IPS-18a (cell line): ENCODE data around the gene SENP2.
"Not testable (repeated sequence)": the region's sequence is repeated elsewhere in the genome, so short reads cannot be mapped to it uniquely, and the experiment has no call there.

ENCODE experiments used
- H3K27ac ChIP-seq: one replicate; pipeline ENCODE4 v1.5.1; 2013; ENCODE audit warnings: low read length
- H3K27me3 ChIP-seq: one replicate; pipeline ENCODE4 v1.6.1; 2013; ENCODE audit warnings: mild to moderate bottlenecking, low read length; ENCODE audit not compliant: control insufficient read depth, insufficient read depth
- H3K36me3 ChIP-seq: one replicate; pipeline ENCODE4 v1.6.1; 2013; ENCODE audit warnings: low read depth, low read length; ENCODE audit not compliant: control insufficient read depth
- H3K4me1 ChIP-seq: one replicate; pipeline ENCODE4 v1.6.1; 2013; ENCODE audit warnings: low read depth, low read length; ENCODE audit not compliant: control insufficient read depth
- H3K4me3 ChIP-seq: one replicate; pipeline ENCODE4 v1.5.1; 2013; ENCODE audit warnings: low read length
- H3K9ac ChIP-seq: one replicate; pipeline ENCODE4 v1.6.1; 2013; ENCODE audit warnings: mild to moderate bottlenecking, low read length, moderate library complexity
- H3K9me3 ChIP-seq: one replicate; pipeline ENCODE4 v1.6.1; 2013; ENCODE audit warnings: low read depth, low read length; ENCODE audit not compliant: control insufficient read depth

SENP2 gene

GRCh38 chr3:185659942-185660921 is 74.1 kb downstream of the SENP2 start:
- H3K4me1 ChIP-seq = no peaks in the 10 kb centered on the region
- H3K4me3 ChIP-seq = no peak overlapping the region
- H3K9ac ChIP-seq = no peak overlapping the region
- no peaks in the 10 kb centered on the region for H3K27me3 ChIP-seq
- H3K27ac ChIP-seq = no peak overlapping the region
- H3K36me3 ChIP-seq = peaks cover 34% of the 10 kb centered on the region
- H3K9me3 ChIP-seq = no peaks in the 10 kb centered on the region

- H3K4me3 ChIP-seq, H3K27me3 ChIP-seq, H3K4me1 ChIP-seq, H3K9ac ChIP-seq, H3K9me3 ChIP-seq, H3K27ac ChIP-seq: not testable (repeated sequence)
- peaks cover 23% of the 10 kb centered on the region for H3K36me3 ChIP-seq
These were observed 75.2 kb downstream of the SENP2 start for GRCh38 chr3:185661296-185661695.

- no peak overlapping the region for H3K27ac ChIP-seq
- H3K36me3 ChIP-seq = peaks cover 19% of the 10 kb centered on the region
- no peaks in the 10 kb centered on the region for H3K27me3 ChIP-seq
- H3K4me3 ChIP-seq = no peak overlapping the region
- no peak overlapping the region for H3K9ac ChIP-seq
- H3K4me1 ChIP-seq = no peaks in the 10 kb centered on the region
- no peaks in the 10 kb centered on the region for H3K9me3 ChIP-seq
These were observed 75.7 kb downstream of the SENP2 start for GRCh38 chr3:185661772-185662171.

- Histone ChIP-seq H3K4me3 (no peak overlapping the region), H3K27me3 (no peaks in the 10 kb centered on the region), H3K36me3 (peaks cover 20% of the 10 kb centered on the region), H3K9ac (no peak overlapping the region), H3K9me3 (no peaks in the 10 kb centered on the region), H3K27ac (no peak overlapping the region), H3K4me1 (no peaks in the 10 kb centered on the region)
These were observed 77.8 kb downstream of the SENP2 start for GRCh38 chr3:185663929-185664328.

GRCh38 chr3:185667574-185667973 is 81.5 kb downstream of the SENP2 start:
- Histone ChIP-seq H3K9me3 (no peaks in the 10 kb centered on the region), H3K36me3 (peaks cover 46% of the 10 kb centered on the region), H3K9ac (no peak overlapping the region), H3K27me3 (no peaks in the 10 kb centered on the region), H3K4me1 (no peaks in the 10 kb centered on the region), H3K4me3 (no peak overlapping the region), H3K27ac (no peak overlapping the region)

GRCh38 chr3:185677146-185677829 is 91.2 kb downstream of the SENP2 start:
- Histone ChIP-seq H3K9me3 (no peaks in the 10 kb centered on the region), H3K9ac (no peak overlapping the region), H3K4me1 (no peaks in the 10 kb centered on the region), H3K36me3 (peaks cover 52% of the 10 kb centered on the region), H3K27ac (no peak overlapping the region), H3K4me3 (no peak overlapping the region), H3K27me3 (no peaks in the 10 kb centered on the region)

- Histone ChIP-seq H3K4me1 (no peaks in the 10 kb centered on the region), H3K9me3 (no peaks in the 10 kb centered on the region), H3K36me3 (peaks cover 52% of the 10 kb centered on the region), H3K27ac (no peak overlapping the region), H3K9ac (no peak overlapping the region), H3K27me3 (no peaks in the 10 kb centered on the region), H3K4me3 (no peak overlapping the region)
These were observed 91.9 kb downstream of the SENP2 start for GRCh38 chr3:185678027-185678426.

- H3K36me3 ChIP-seq = peaks cover 44% of the 10 kb centered on the region
- H3K9ac ChIP-seq = no peak overlapping the region
- H3K4me1 ChIP-seq = no peaks in the 10 kb centered on the region
- H3K27me3 ChIP-seq = no peaks in the 10 kb centered on the region
- H3K9me3 ChIP-seq = no peaks in the 10 kb centered on the region
- H3K4me3 ChIP-seq = no peak overlapping the region
- no peak overlapping the region for H3K27ac ChIP-seq
These were observed 94.1 kb downstream of the SENP2 start for GRCh38 chr3:185680231-185680630.
